ENCODE results near the gene FRMD4A. TPM values are rescaled to one million over a fixed set of nuclear protein-coding genes. Genes with fewer than 3 reads are reported as not detected.

FRMD4A gene
- total RNA-seq, 3 donors from 2014 or later = 0.46 to 1.4 (median 0.76) TPM

- no peaks in the 10 kb centered on the region for H3K36me3 Mint-ChIP-seq (ENCODE audit: insufficient read depth)
- H3K9me3 Mint-ChIP-seq = no peaks in the 10 kb centered on the region
- ATAC-seq = no peak
- no peak overlapping the region for H3K4me3 Mint-ChIP-seq
- no peak for DNase-seq
- H3K4me1 Mint-ChIP-seq (ENCODE audit: low read depth) = peaks cover 30% of the 10 kb centered on the region
- peaks cover 31% of the 10 kb centered on the region for H3K27me3 Mint-ChIP-seq (ENCODE audit: low read depth)
These were observed 620.6 kb downstream of the FRMD4A start for GRCh38 chr10:13709931-13710650.

GRCh38 chr10:13708256-13708990 lies 622.3 kb downstream of the FRMD4A start:
- no peaks in the 10 kb centered on the region for H3K36me3 Mint-ChIP-seq (ENCODE audit: insufficient read depth)
- no peak for DNase-seq
- peaks cover 41% of the 10 kb centered on the region for H3K27me3 Mint-ChIP-seq (ENCODE audit: low read depth)
- peaks cover 30% of the 10 kb centered on the region for H3K4me1 Mint-ChIP-seq (ENCODE audit: low read depth)
- H3K9me3 Mint-ChIP-seq = no peaks in the 10 kb centered on the region
- H3K4me3 Mint-ChIP-seq = peak overlapping the region; percentile 53
- ATAC-seq = no peak

- ATAC-seq (peak; percentile 70 to 77), DNase-seq (no peak)
- Mint-ChIP-seq H3K36me3 (ENCODE audit: insufficient read depth) (no peaks in the 10 kb centered on the region), H3K4me3 (peak overlapping the region; percentile 71), H3K9me3 (no peaks in the 10 kb centered on the region), H3K27me3 (ENCODE audit: low read depth) (peaks cover 45% of the 10 kb centered on the region), H3K4me1 (ENCODE audit: low read depth) (peaks cover 20% of the 10 kb centered on the region)
These were observed 623.4 kb downstream of the FRMD4A start for GRCh38 chr10:13707156-13707881.

- peaks cover 19% of the 10 kb centered on the region for H3K4me1 Mint-ChIP-seq (ENCODE audit: low read depth)
- H3K27me3 Mint-ChIP-seq (ENCODE audit: low read depth) = peaks cover 47% of the 10 kb centered on the region
- H3K36me3 Mint-ChIP-seq (ENCODE audit: insufficient read depth) = no peaks in the 10 kb centered on the region
- DNase-seq (no peak), ATAC-seq (no peak)
- peak overlapping the region; percentile 71 for H3K4me3 Mint-ChIP-seq
- H3K9me3 Mint-ChIP-seq = no peaks in the 10 kb centered on the region
These were observed 624.1 kb downstream of the FRMD4A start for GRCh38 chr10:13706604-13707003.

GRCh38 chr10:13706175-13706574 lies 624.5 kb downstream of the FRMD4A start:
- ATAC-seq (no peak), DNase-seq (no peak)
- Mint-ChIP-seq H3K9me3 (no peaks in the 10 kb centered on the region), H3K4me1 (ENCODE audit: low read depth) (peaks cover 19% of the 10 kb centered on the region), H3K4me3 (no peak overlapping the region), H3K27me3 (ENCODE audit: low read depth) (peaks cover 47% of the 10 kb centered on the region), H3K36me3 (ENCODE audit: insufficient read depth) (no peaks in the 10 kb centered on the region)

- peaks cover 19% of the 10 kb centered on the region for H3K4me1 Mint-ChIP-seq (ENCODE audit: low read depth)
- H3K9me3 Mint-ChIP-seq = no peaks in the 10 kb centered on the region
- H3K36me3 Mint-ChIP-seq (ENCODE audit: insufficient read depth) = no peaks in the 10 kb centered on the region
- peaks cover 47% of the 10 kb centered on the region for H3K27me3 Mint-ChIP-seq (ENCODE audit: low read depth)
- DNase-seq (no peak), ATAC-seq (no peak)
- no peak overlapping the region for H3K4me3 Mint-ChIP-seq
These were observed 625.1 kb downstream of the FRMD4A start for GRCh38 chr10:13705526-13706174.

GRCh38 chr10:13704964-13705363 lies 625.8 kb downstream of the FRMD4A start:
- Mint-ChIP-seq H3K9me3 (no peaks in the 10 kb centered on the region), H3K27me3 (ENCODE audit: low read depth) (peaks cover 47% of the 10 kb centered on the region), H3K36me3 (ENCODE audit: insufficient read depth) (no peaks in the 10 kb centered on the region), H3K4me1 (ENCODE audit: low read depth) (peaks cover 19% of the 10 kb centered on the region), H3K4me3 (no peak overlapping the region)
- ATAC-seq (no peak), DNase-seq (no peak)

GRCh38 chr10:13703997-13704536 lies 626.7 kb downstream of the FRMD4A start:
- Mint-ChIP-seq H3K4me1 (ENCODE audit: low read depth) (peaks cover 19% of the 10 kb centered on the region), H3K36me3 (ENCODE audit: insufficient read depth) (no peaks in the 10 kb centered on the region), H3K27me3 (ENCODE audit: low read depth) (peaks cover 48% of the 10 kb centered on the region), H3K4me3 (no peak overlapping the region), H3K9me3 (no peaks in the 10 kb centered on the region)
- DNase-seq = no peak
- no peak for ATAC-seq

- Mint-ChIP-seq H3K9me3 (no peaks in the 10 kb centered on the region), H3K4me3 (no peak overlapping the region), H3K27me3 (ENCODE audit: low read depth) (peaks cover 45% of the 10 kb centered on the region), H3K36me3 (ENCODE audit: insufficient read depth) (no peaks in the 10 kb centered on the region), H3K4me1 (ENCODE audit: low read depth) (peaks cover 18% of the 10 kb centered on the region)
- DNase-seq (no peak), ATAC-seq (no peak)
These were observed 627.5 kb downstream of the FRMD4A start for GRCh38 chr10:13703101-13703818.

GRCh38 chr10:13701157-13701919 lies 629.4 kb downstream of the FRMD4A start:
- DNase-seq (no peak), ATAC-seq (no peak)
- Mint-ChIP-seq H3K4me3 (no peak overlapping the region), H3K27me3 (ENCODE audit: low read depth) (peaks cover 27% of the 10 kb centered on the region), H3K9me3 (no peaks in the 10 kb centered on the region), H3K4me1 (ENCODE audit: low read depth) (peaks cover under 1% of the 10 kb centered on the region), H3K36me3 (ENCODE audit: insufficient read depth) (no peaks in the 10 kb centered on the region)

GRCh38 chr10:13700473-13701144 lies 630.1 kb downstream of the FRMD4A start:
- DNase-seq = no peak
- H3K4me3 Mint-ChIP-seq = no peak overlapping the region

GRCh38 chr10:13699216-13699615 lies 631.5 kb downstream of the FRMD4A start:
- peaks cover 9% of the 10 kb centered on the region for H3K27me3 Mint-ChIP-seq (ENCODE audit: low read depth)
- no peak overlapping the region for H3K4me3 Mint-ChIP-seq
- ATAC-seq (no peak), DNase-seq (no peak)
- no peaks in the 10 kb centered on the region for H3K36me3 Mint-ChIP-seq (ENCODE audit: insufficient read depth)
- no peaks in the 10 kb centered on the region for H3K9me3 Mint-ChIP-seq
- H3K4me1 Mint-ChIP-seq (ENCODE audit: low read depth) = no peaks in the 10 kb centered on the region

More at GRCh38 chr10:13700473-13701144, 630.1 kb downstream of the FRMD4A start:
- Mint-ChIP-seq H3K27me3 (ENCODE audit: low read depth) (peaks cover 22% of the 10 kb centered on the region), H3K4me1 (ENCODE audit: low read depth) (no peaks in the 10 kb centered on the region), H3K36me3 (ENCODE audit: insufficient read depth) (no peaks in the 10 kb centered on the region), H3K9me3 (no peaks in the 10 kb centered on the region)
- no peak for ATAC-seq
